A673 (cell line): ENCODE results near the gene DSCAM. TPM values are rescaled to one million over a fixed set of nuclear protein-coding genes. Genes with fewer than 3 reads are reported as not detected.

Experiments used
- BruUV-seq: library from RNA; stranded (reverse); fragments of 400-500 nt; replicated peaks from 2 replicates; lab custom pipeline; 2021; lab: Mats Ljungman, UMichigan
- CTCF ChIA-PET: fragments of 300-600 bp; sonication (Branson Sonifier 250); formaldehyde crosslinking; loops from one replicate; lab custom pipeline; 2022; ENCODE audit warnings: antibody characterized with exemption; lab: Charles Lee
- POLR2A ChIA-PET: fragments of 300-600 bp; sonication (Branson Sonifier 250); formaldehyde crosslinking; loops from one replicate; lab custom pipeline; 2022; ENCODE audit warnings: antibody characterized with exemption; ENCODE audit not compliant: low non-redundant PET; lab: Charles Lee
- DNase-seq: peaks from one replicate; pipeline ENCODE4 v3.0.0-alpha.2; 2015; ENCODE audit warnings: low spot score
- H3K27ac ChIP-seq: fragments of 200-600 bp; sonication (generic); 2 replicates; pipeline ENCODE4 v1.5.1; 2016; ENCODE audit warnings: mixed run types, low read depth, mild to moderate bottlenecking, mixed read lengths, antibody characterized with exemption, low read length; ENCODE audit not compliant: poor library complexity, severe bottlenecking
- H3K27me3 ChIP-seq: fragments of 200-600 bp; sonication (generic); replicated peaks from 2 replicates; pipeline ENCODE4 v1.6.1; 2017; ENCODE audit warnings: mixed run types, low read depth, mild to moderate bottlenecking, mixed read lengths, antibody characterized with exemption, low read length; ENCODE audit not compliant: insufficient read depth, poor library complexity
- H3K36me3 ChIP-seq: fragments of 200-600 bp; sonication (generic); 2 replicates; pipeline ENCODE4 v1.6.1; 2016; ENCODE audit warnings: mixed run types, mild to moderate bottlenecking, mixed read lengths, antibody characterized with exemption, low read length; ENCODE audit not compliant: insufficient read depth, poor library complexity, severe bottlenecking
- H3K4me1 ChIP-seq: fragments of 200-600 bp; sonication (generic); 2 replicates; pipeline ENCODE4 v1.6.1; 2017; ENCODE audit warnings: mixed run types, mild to moderate bottlenecking, mixed read lengths, antibody characterized with exemption, low read length; ENCODE audit not compliant: insufficient read depth, poor library complexity, severe bottlenecking
- H3K4me3 ChIP-seq: fragments of 200-600 bp; sonication (generic); 2 replicates; pipeline ENCODE4 v1.5.1; 2016; ENCODE audit warnings: low read depth, mixed run types, mild to moderate bottlenecking, mixed read lengths, low read length; ENCODE audit not compliant: poor library complexity, severe bottlenecking
- H3K9me3 ChIP-seq: fragments of 200-600 bp; sonication (generic); 2 replicates; pipeline ENCODE4 v1.6.1; 2016; ENCODE audit warnings: mixed run types, low read depth, mild to moderate bottlenecking, mixed read lengths, antibody characterized with exemption, low read length; ENCODE audit not compliant: poor library complexity, severe bottlenecking
- CTCF ChIP-seq: fragments of 300-800, 200-600 bp; sonication (generic); conservative IDR thresholded peaks from 2 replicates; pipeline ENCODE4 v1.5.1; 2017; ENCODE audit warnings: low read depth, mild to moderate bottlenecking, antibody characterized with exemption, low read length, moderate library complexity, mixed read lengths
- EZH2 ChIP-seq: fragments of 200-600 bp; sonication (generic); IDR thresholded peaks from 2 replicates; pipeline ENCODE4 v1.6.1; 2017; ENCODE audit warnings: borderline replicate concordance, low read depth, mild to moderate bottlenecking, mixed read lengths, antibody characterized with exemption, low read length; ENCODE audit not compliant: poor library complexity, severe bottlenecking
- intact Hi-C: fragments of 100-400 bp; cut with micrococcal nuclease; formaldehyde crosslinking; loops from one replicate; pipeline ENCODE4 v1.10.0; 2022; ENCODE audit not compliant: unreplicated experiment
- total RNA-seq: library from RNA; stranded (reverse); gene quantifications from 2 replicates; pipeline ENCODE4 v1.2.3, GENCODE V29; 2021

The DSCAM gene
- total RNA-seq, 1 experiment from 2014 or later: not detected

- Histone ChIP-seq H3K27me3 (no peaks in the 10 kb centered on the region), H3K4me3 (no peak overlapping the region), H3K9me3 (peaks cover 28% of the 10 kb centered on the region), H3K27ac (no peak overlapping the region), H3K4me1 (no peaks in the 10 kb centered on the region), H3K36me3 (no peaks in the 10 kb centered on the region)
- no peak for TF ChIP-seq CTCF
- no peak for TF ChIP-seq EZH2
- CTCF ChIA-PET: no interaction called here
- no peak for DNase-seq
- intact Hi-C loops: no loop called here
- BruUV-seq: no TSS peak
- POLR2A ChIA-PET: no interaction called here
Measured at GRCh38 chr21:40768056-40768455, 78.9 kb downstream of the DSCAM start.

DNA sequence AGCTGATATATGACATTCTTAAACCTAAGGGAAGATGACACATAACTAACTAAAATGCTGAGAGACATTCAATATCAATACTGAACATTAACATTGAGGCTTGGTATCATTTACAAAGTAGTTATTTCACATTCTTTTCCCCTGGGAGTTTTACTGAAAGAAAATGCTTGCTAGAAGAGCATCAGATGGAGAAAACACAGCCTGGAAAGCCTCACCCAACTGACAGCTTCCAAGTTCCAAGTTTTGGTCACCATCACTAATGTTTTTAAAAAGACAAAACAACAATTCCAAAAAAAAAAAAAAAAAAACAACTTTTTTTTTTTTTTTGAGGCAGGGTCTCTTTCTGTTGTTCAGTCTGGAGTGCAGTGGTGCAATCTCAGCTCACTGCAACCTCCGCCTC is 80.6 kb downstream of the DSCAM start:
- H3K36me3 ChIP-seq: no peaks in the 10 kb centered on the region
- CTCF ChIA-PET: no interaction called here

GRCh38 chr21:40765811-40766210 is 81.1 kb downstream of the DSCAM start:
- POLR2A ChIA-PET: no interaction called here
- no peaks in the 10 kb centered on the region for H3K4me1 ChIP-seq
- CTCF ChIA-PET: no interaction called here
- H3K27ac ChIP-seq: no peak overlapping the region
- intact Hi-C loops: no loop called here
- no peak overlapping the region for H3K4me3 ChIP-seq
- no TSS peak for BruUV-seq
- no peak for DNase-seq
- no peaks in the 10 kb centered on the region for H3K36me3 ChIP-seq
- peaks cover 7% of the 10 kb centered on the region for H3K9me3 ChIP-seq
- TF ChIP-seq CTCF (no peak), EZH2 (no peak)
- H3K27me3 ChIP-seq: no peaks in the 10 kb centered on the region

More for the DNA sequence above, 80.6 kb downstream of the DSCAM start:
- Histone ChIP-seq H3K4me3 (no peak overlapping the region), H3K27ac (no peak overlapping the region), H3K4me1 (no peaks in the 10 kb centered on the region), H3K9me3 (peaks cover 12% of the 10 kb centered on the region), H3K27me3 (no peaks in the 10 kb centered on the region)
- DNase-seq: no peak
- intact Hi-C loops: no loop called here
- POLR2A ChIA-PET: no interaction called here
- TF ChIP-seq EZH2: no peak
- no peak for TF ChIP-seq CTCF
- no TSS peak for BruUV-seq
